ENCODE measurements around the gene CCDC57.

The CCDC57 gene

DNA sequence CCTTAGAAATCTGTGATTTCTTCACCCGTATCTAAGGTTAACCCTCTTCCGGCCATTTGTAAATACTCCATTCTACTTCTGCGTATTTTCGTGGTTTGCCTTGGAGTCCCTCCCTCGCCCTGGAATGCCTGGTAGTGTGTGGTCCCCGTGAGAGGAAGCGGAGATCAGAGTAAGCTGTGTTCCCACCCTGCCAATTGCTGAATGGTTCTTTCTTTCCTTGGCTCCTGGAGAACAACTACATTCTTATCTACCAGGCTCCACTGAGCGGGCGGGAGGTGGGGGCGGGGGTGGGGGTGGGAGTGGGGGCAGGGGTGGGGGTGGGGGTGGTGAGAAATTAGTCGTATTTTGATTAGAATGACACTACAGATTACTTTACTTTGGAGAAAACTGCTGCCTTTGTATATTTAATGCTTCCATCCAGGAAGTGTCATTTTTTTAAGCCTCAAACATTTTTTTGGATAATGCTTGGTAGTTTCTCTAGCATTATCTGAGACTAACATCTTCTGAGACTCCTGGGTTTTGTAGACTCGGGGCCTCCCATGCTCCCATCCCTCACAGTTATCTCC lies 93.7 kb downstream of the CCDC57 start:
- DNase-seq = no peak

DNA sequence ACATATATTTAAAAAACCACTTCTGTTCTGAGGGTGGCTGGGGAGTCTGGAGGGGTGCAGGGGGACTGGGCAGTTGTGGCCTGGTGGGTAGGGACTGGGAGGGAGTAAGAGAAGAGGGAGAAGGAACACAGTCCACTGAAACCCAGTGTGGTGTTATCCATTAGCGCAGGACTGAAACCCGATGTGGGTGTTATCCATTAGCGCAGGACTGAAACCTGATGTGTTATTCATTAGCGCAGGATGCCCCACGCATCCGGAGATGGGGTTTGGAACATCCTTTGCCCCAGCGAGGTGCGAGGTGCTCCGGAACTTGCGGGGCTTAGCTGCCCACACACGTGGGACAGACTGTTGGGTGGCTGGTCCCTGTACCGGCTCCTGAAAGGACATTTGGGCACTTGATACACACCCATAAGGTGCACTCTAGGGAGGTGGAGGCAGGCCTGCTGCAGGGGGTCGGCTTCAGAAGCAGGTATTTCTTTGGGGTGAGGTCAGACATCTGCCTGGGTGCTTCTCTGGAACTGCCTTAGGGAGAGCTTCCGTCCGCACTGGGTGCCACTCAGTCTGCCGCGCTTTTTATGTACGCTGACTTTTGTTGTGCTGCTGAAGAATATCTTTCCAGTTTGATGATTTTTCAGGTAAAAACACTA lies 94.4 kb downstream of the CCDC57 start:
- DNase-seq = no peak

DNA sequence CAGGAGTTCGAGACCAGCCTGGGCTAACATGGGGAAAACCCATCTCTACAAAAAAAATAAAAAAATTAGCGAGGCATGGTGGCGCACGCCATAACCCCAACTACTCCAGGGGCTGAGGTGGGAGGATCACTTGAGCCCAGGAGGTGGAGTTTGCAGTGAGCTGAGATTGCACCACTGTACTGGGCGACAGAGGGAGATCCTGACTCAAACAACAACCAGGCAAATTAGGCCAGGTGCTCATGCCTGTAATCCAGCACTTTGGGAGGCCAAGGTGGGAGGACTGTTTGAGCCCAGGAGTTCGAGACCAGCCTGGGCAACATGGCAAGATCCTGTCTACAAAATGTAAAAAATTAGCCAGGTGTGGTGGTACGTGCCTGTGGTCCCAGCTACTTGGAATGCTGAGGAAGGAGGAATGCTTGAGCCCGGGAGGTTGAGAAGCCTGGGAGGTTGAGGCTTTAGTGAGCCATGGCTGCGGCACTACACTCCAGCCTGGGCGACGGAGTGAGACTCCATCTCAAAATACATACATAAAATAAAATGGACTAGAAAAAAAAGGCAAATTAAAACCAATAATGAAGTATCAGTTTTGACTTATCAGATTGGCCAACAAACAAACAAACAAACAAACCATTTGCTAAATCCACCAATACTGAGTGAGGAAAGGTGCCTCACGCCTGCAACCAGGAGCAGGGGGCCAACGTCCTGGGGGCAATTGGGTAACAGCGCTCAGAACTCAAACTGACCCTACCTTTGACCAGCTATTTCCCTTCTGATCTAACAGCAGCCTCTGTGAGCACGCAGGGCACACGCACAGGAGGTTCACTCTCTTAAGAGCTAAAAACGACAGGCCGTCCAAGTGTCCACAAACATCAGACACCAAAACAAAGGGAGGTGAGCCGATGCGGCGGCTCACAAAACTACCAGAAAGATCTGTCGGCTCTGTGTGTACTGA lies 95.2 kb downstream of the CCDC57 start:
- no peak for DNase-seq

DNA sequence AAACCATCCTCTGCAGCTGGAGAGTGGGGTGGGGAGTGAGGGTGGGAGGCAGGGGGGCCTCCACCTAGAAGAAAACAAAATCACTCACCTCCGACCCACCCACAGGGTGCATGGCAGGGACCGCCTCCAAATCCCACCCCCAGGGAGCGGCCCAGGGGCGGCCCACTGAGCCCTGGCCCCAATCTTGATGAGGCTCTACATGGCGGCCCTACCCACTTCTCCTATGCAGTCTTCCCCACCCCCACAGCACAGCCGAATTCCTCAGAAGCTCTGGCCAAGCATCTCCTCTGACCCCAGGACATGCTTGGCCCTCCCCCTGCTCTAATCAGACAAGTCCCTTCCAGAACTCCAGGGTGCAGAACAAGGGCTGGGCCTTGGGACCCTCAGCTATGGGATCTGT lies 96.4 kb downstream of the CCDC57 start:
- DNase-seq = no peak

DNA sequence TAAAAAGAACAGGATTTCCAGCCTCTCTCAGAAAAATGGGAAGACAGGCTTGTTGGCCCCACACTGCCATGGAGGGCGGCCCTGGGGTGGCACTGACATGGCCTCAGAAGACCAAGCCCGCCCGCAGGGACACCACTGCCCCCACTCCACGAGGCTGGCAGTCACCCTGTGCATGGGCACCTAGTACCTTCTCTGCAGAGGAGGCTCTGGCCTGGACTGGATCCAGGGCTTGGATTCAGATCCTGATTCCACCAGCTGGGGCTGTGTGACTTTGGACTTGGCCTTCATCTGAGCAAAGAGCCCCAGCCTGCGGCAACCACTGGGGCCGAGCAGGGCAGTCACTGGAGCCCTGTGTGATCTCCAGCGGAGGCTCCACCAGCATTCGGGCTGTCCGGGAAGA lies 97.8 kb downstream of the CCDC57 start:
- no peak for DNase-seq

DNA sequence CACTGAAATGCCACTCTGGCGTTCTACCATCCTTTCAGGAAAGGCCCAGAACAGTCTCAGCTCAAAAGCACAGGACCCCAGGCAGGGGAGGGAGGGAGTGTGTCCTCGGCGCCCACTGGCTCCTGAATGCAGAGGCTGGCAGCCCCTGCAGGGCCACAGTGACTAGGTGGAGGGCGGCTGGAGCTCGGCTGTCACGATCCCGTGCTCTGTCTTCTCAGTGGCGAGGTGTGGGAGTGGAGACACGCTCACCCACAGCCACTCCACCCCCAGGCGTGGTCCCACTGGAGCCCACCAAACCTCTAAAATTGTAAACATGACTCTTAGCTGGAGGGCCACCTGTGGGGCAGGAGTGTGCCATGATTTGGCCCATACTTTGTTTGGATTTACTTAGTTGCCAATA lies 98.2 kb downstream of the CCDC57 start:
- no peak for DNase-seq

DNA sequence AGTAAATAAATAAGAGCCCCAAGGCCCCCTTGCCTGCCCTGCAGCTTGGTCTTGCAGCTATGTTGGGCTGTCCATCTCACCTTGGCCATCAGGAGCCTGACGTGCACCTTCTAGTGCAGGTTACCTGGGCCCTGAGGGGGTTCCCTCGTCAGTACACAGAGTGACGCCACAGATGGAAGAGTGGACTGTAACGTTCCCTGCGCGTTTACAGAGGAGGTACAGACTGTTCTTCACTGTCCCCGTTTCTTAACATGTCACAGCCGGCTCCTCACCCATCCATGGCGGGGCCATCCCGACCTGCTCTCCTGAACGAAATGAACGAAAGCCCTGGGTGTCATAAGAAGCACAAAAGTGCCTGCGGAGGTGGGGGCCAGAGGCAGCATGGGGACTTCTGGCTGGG lies 98.7 kb downstream of the CCDC57 start:
- DNase-seq = no peak

DNA sequence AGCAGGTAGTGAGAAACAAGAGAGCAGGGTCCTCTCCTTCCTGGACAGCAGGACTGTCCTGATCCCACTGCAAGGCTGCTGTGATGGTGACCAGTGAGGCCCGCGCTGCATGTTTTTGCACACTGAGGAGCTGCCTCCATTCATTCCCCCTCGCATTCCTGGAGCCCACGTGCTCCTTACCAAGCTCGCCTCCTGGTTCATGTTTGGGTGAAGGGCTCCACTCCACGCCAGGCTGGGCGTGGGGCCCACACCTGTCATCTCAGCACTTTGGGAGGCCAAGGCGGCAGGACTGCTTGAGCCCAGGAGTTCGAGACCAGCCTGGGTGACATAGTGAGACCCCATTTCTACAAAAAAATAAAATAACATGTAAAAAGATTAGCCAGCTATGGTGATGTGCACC lies 99.2 kb downstream of the CCDC57 start:
- DNase-seq = no peak

DNA sequence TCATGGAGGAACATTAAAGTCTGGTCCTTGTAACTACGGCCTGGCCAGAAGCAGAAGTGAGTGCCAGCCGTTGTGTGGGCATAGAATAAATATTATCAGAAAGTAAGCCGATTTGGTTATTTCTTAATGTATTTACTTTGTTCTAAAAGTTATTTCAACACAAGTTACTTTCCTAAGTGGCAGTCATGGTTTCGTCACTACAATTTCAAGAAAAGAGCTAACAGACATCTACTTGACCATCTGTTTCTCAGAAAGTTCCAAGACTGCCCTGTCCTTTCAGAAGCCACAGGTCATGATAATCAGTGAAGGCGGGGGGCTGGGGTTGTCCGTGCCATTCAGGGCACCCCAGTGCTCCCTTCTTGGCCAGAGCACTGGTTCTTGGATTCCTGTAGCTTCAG lies 99.7 kb downstream of the CCDC57 start:
- DNase-seq = no peak

DNA sequence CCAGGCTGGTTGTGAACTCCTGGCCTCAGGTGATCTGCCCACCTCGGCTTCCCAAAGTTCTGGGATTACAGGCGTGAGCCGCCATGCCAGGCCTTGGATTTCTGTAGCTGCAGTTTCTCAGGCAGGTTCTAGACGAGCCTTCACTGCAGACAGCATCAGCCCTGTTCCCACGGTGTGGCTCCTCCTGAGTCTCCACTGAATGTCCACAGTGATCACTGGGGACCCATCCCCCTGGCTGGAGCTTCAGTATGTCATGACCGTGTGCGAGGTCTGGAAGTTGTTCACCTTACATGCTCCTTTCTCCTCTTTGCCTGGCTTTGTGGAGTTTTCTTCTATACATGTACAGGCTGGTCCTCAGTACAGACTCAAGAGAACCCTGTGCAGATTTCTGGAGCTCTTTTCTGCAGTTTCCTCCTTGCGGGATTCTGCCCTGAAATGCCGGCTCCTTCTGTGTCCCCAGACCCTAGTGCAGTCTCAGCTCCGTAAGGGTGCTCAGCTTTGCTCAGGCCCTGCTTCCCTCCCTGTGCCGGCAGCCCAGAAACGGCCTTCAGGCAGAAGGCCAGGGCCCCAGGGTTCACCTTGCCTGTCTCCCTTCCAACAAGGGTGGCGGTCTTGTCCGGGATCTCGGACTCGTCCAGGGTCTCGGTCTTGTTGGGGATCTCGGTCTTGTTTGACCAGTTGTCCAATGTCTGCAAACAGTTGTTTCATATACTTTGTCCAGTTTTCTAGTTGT lies 100.3 kb downstream of the CCDC57 start:
- DNase-seq = no peak

DNA sequence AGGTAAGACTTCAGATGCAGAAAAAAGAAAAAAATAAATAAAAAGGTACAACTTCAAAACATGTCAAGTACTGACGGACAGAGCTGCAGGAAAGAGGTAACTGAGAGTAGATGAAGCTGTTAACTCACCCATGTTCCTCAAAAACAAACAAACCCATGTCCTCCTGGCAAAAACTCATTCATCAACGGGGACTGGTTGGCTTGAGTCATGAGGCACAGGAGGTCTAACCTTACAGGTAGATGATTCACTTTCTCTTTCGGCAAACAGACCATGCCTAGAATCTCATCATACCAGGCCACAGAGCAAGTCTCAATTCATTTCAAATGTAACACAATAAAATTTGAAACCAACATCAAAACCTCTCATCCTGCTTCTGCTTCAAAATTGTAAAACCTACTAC lies 102.3 kb downstream of the CCDC57 start:
- DNase-seq = no peak

DNA sequence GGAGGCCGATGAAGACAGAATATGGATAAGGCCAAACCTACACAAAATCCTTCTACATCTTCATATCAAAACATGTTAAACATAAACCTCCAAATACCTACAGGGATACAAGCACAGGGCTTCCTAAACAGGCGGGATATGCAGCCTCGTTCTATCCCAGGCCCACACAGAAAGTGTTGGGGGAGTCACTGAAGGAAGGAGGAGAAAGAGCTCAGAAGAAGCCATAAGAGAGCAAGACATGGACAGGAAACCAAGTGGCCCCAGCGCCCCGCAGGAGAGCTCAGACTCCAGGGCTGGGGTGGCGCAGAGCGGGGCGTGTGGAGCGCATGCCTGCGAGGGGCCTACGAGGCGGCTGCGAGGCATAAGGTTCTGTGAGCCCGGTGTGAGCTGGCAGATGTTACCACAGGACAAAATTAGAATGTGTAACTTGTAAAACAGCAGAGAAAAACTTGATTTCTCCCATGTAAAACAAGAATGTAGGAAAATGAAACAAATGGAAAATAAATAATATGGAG lies 103.6 kb downstream of the CCDC57 start:
- DNase-seq = no peak

DNA sequence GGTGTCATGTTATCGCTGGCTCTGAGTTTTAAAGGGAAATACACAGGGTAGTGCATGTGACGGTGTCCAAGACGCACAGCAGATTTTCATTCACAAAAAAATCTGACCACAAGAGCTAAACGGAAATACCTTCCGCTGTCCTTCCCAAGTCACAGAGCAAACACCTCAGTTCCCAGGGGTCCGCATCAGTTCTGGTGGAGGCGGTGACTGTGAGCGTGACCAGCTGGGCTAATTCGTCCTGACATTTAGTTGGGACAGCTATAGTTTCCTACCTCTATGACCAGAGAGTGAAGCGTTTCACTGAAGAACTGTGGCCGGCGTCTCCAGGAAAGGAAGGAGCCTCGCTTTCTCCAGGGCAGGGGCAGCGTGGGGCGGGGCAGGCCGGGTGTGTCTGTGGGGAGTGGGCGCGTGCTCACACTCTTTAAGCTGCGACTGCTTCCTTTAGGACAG lies 104.1 kb downstream of the CCDC57 start:
- DNase-seq = no peak

DNA sequence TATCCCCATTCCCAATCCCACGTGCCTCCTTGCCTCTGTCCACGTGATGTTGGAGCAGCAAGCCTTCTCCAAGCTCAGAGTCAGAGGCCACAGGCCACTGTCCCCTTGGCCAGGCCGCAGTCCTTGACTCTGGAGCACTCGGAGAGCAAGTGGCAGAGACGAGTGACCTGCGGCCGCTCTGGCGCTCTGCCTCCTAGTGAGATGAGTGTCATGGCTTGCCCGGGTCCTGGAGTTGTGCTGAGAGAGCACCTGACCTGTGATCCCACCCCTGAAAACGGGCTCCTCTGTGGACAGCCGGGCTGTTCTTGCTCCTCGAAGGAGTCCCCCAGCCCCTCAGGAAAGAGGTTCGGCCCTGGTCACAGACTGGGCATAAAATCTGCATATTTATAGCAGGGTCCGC lies 104.6 kb downstream of the CCDC57 start:
- no peak for DNase-seq

DNA sequence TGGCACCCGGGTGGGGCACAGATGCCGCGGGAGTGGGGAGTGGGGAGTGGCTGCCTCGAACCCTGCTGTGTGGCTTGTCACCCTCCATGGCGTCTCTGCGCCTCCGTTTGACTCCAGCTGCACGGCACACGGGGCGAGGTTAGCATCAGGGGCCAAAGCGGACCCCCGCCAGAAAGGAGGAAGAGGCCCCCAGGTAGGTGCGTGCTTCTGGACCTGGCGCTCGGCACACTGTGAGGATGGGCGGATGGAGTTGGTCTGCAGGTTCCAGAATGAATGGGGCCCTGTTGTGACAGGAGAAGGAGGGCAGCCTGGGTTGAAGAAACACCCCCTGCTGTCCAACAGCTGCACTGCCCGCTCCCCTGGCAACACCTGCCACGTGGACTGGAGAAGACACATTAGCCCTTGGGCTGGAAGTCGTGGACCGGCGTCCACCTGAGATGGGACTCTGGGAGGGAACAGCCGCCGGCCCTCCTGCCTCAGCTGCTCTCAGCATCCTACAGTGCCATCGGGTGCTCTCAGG lies 105.2 kb downstream of the CCDC57 start:
- no peak for DNase-seq

DNA sequence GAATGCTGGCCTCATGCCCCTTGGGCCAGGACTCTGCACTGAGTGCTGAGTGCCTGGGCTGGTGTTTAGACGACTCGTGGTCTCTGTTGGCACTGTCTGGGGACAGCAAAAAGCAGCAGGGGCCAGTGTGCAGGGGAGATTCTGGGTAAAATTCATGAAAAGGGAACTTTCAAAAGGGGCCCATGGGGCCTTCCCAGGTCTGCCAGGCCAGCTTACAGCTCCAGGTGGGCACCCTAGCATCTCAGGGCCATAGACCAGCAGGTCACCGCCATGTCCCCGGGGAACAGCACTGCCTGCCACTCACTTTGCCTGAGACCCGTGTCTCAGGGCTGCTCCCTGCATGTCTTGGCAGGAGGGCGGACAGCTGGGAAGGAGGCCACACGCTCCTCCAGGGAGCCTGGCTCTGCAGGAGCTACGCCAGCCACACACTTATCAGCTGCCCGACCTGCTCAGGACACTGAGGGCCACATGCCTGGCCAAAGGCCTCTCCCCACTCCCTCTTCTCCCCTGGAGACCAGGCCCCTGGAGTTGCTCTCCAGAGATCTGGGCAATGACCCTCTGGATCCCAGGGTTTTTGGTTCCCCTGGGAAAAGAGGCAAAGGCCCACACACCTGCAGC lies 105.8 kb downstream of the CCDC57 start:
- no peak for DNase-seq

DNA sequence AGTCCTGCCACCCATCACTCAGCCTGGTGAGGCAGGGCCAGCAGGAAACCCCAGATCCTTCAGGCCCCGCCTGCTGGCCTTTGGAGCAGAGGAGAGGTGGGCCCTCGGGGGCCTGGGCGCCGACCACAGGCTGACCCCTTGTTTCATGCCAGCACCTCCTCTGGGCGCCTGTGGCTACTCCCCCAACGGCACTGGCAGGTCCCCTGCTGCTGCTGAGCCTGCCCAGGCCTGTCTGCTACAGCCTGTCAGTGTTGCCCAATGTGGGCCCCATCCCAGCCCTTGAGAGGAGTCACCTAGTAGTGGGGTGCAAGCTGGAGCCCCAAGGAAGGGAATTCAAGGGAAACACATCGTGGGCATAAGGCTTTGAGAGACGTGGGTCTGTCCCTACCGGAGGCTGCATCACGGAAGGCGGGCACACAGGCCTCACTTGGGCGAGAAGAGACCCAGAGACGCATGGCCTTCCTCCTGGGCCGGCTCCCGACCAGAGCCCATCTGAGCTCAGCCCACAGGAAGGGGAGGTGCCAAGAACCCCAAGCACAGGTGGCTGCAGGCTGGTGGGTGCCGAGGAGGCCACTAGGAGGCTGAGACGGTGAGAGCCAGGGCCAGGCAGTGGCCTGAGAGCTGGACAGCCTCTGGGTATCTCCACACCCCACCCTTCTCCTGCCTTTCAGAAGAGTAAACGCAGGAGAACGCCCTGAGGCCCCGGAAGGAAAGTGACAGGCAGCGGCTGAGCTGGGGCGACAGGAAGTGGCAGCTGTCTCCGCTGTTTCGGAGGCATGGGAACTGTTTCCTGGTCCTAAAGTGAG lies 106.6 kb downstream of the CCDC57 start:
- no peak for DNase-seq

DNA sequence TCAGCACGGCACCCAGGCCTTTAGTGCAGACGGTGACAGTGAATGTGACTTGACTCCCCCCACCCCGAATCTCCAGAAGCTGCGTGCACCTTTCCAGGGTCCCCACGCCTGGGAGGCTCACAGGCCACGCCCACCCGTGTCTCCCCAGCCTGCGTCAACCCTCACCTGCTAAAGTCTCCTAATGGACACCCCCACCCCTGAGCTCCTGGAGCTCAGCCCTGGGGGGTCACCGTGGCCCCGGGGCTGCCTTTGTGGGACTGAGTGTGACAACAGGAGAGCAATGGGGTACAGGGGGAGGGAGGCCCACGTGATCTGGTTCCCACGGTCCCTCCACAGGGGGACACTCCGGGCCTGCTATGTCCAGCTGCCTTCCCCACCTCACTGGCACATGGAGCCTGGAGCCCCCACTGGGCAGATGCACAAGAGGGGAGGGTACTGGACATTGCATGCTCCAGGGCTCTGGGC lies 107.2 kb downstream of the CCDC57 start:
- DNase-seq = no peak

DNA sequence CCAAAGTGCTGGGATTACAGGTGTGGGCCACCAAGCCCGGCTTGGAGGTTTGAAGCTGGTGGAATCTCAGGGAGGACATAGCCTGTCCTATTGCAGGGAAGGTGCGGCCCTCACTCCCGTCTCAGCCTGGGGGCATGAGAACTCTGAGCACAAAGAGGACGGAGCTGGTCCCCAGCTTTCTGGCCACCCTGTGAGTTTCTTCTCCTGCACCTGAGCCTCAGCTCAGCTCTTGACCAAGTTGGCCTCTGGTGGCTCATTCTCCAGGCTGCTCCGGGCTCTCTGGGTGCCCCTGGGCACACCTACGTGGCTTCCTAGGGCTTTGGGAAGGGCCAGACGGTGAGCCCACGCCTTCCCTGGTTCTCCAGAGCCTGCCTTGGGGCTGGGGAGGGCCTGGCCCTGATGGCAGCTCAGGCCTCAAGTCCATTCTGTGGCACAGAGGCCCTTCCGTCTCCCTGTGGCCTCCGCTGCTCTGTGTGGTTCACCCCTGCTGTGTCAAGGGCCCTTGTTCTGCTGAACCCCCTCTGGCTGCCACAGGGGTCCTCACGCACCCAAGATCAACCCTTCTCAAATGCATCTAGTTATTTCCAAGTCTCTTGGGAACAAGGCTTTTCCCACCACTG lies 107.7 kb downstream of the CCDC57 start:
- no peak for DNase-seq

DNA sequence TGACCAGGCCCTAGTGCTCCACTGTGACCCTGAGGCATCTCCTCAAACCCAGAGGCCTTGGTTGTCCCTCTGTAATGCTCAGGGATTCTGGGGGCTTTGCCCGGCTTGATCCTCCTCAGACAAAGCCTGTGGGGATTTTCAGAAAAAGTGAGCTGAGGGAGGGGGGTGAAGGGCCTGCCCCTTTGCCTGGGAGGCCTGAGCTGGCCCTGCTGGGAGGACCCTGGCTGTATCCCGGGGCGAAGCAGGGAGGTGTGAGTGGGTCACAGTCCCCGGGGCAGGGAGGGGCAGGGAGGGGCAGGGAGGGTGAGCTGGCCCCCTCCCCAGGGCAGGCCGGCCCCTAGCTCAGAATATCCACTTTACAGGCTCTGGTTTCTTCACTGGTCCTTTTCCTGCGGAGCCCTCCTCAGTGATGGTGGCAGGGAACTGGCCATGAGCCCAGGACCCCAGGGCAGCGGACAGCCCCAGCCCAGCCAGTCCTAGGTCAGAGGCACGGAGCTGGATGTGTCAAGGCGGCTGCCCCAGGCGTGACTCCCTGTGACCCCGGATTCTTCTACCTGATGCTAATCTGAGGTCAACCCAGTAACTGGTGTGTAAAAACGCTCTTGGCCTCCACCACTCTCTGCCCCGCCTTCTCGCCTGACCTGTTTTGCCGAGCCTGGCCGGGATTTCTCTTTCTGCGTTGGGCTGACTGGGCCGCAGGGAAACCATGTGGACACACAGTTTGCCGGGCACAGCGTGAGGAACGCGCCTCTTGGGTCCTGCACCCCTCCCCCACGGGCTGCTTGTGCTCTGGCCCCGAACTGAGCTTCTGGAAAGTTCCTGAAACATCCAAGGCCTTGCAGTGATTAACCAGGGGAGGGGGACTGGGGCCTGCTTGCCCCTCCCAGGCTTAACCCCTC lies 108.8 kb downstream of the CCDC57 start:
- no peak for DNase-seq
